IPS-18a (cell line): ENCODE data around the gene MACROD2.

Source experiments
- H3K27ac ChIP-seq: one replicate; pipeline ENCODE4 v1.5.1; 2013; ENCODE audit warnings: low read length
- H3K27me3 ChIP-seq: one replicate; pipeline ENCODE4 v1.6.1; 2013; ENCODE audit warnings: mild to moderate bottlenecking, low read length; ENCODE audit not compliant: control insufficient read depth, insufficient read depth
- H3K36me3 ChIP-seq: one replicate; pipeline ENCODE4 v1.6.1; 2013; ENCODE audit warnings: low read depth, low read length; ENCODE audit not compliant: control insufficient read depth
- H3K4me1 ChIP-seq: one replicate; pipeline ENCODE4 v1.6.1; 2013; ENCODE audit warnings: low read depth, low read length; ENCODE audit not compliant: control insufficient read depth
- H3K4me3 ChIP-seq: one replicate; pipeline ENCODE4 v1.5.1; 2013; ENCODE audit warnings: low read length
- H3K9ac ChIP-seq: one replicate; pipeline ENCODE4 v1.6.1; 2013; ENCODE audit warnings: mild to moderate bottlenecking, low read length, moderate library complexity
- H3K9me3 ChIP-seq: one replicate; pipeline ENCODE4 v1.6.1; 2013; ENCODE audit warnings: low read depth, low read length; ENCODE audit not compliant: control insufficient read depth

Gene MACROD2

GRCh38 chr20:14643146-14643545 is 647.8 kb downstream of the MACROD2 start:
- no peaks in the 10 kb centered on the region for H3K4me1 ChIP-seq

GRCh38 chr20:14643556-14643955 is 648.2 kb downstream of the MACROD2 start:
- Histone ChIP-seq H3K36me3 (no peaks in the 10 kb centered on the region), H3K4me3 (no peak overlapping the region), H3K9ac (no peak overlapping the region), H3K9me3 (peaks cover 4% of the 10 kb centered on the region), H3K27ac (no peak overlapping the region), H3K27me3 (no peaks in the 10 kb centered on the region), H3K4me1 (no peaks in the 10 kb centered on the region)

More at GRCh38 chr20:14643146-14643545, 647.8 kb downstream of the MACROD2 start:
- Histone ChIP-seq H3K36me3 (no peaks in the 10 kb centered on the region), H3K9me3 (peaks cover 4% of the 10 kb centered on the region), H3K27me3 (no peaks in the 10 kb centered on the region), H3K27ac (no peak overlapping the region), H3K9ac (no peak overlapping the region), H3K4me3 (no peak overlapping the region)

- no peak overlapping the region for H3K4me3 ChIP-seq
- no peaks in the 10 kb centered on the region for H3K27me3 ChIP-seq
- no peaks in the 10 kb centered on the region for H3K4me1 ChIP-seq
- H3K9ac ChIP-seq: no peak overlapping the region
- H3K27ac ChIP-seq: no peak overlapping the region
- H3K36me3 ChIP-seq: no peaks in the 10 kb centered on the region
- peaks cover 4% of the 10 kb centered on the region for H3K9me3 ChIP-seq
Measured at GRCh38 chr20:14644306-14645097, 649.2 kb downstream of the MACROD2 start.

- Histone ChIP-seq H3K9me3 (no peaks in the 10 kb centered on the region), H3K9ac (no peak overlapping the region), H3K36me3 (no peaks in the 10 kb centered on the region), H3K4me1 (no peaks in the 10 kb centered on the region), H3K4me3 (no peak overlapping the region), H3K27ac (no peak overlapping the region), H3K27me3 (no peaks in the 10 kb centered on the region)
Measured at GRCh38 chr20:14647016-14647415, 651.7 kb downstream of the MACROD2 start.

GRCh38 chr20:14649662-14650061 is 654.3 kb downstream of the MACROD2 start:
- Histone ChIP-seq H3K9me3 (no peaks in the 10 kb centered on the region), H3K36me3 (no peaks in the 10 kb centered on the region), H3K4me1 (no peaks in the 10 kb centered on the region), H3K9ac (no peak overlapping the region), H3K27me3 (no peaks in the 10 kb centered on the region), H3K27ac (no peak overlapping the region), H3K4me3 (no peak overlapping the region)

GRCh38 chr20:14657266-14658005 is 662.1 kb downstream of the MACROD2 start:
- no peaks in the 10 kb centered on the region for H3K9me3 ChIP-seq
- H3K27ac ChIP-seq: no peak overlapping the region
- H3K4me1 ChIP-seq: peaks cover 5% of the 10 kb centered on the region
- no peak overlapping the region for H3K4me3 ChIP-seq
- H3K9ac ChIP-seq: no peak overlapping the region
- H3K27me3 ChIP-seq: no peaks in the 10 kb centered on the region
- H3K36me3 ChIP-seq: no peaks in the 10 kb centered on the region

GRCh38 chr20:14664101-14664500 is 668.8 kb downstream of the MACROD2 start:
- no peaks in the 10 kb centered on the region for H3K9me3 ChIP-seq
- H3K27me3 ChIP-seq: no peaks in the 10 kb centered on the region
- no peaks in the 10 kb centered on the region for H3K36me3 ChIP-seq
- no peaks in the 10 kb centered on the region for H3K4me1 ChIP-seq
- no peak overlapping the region for H3K4me3 ChIP-seq
- no peak overlapping the region for H3K27ac ChIP-seq
- H3K9ac ChIP-seq: no peak overlapping the region

GRCh38 chr20:14666696-14667095 is 671.4 kb downstream of the MACROD2 start:
- Histone ChIP-seq H3K9ac (no peak overlapping the region), H3K4me3 (no peak overlapping the region), H3K9me3 (no peaks in the 10 kb centered on the region), H3K4me1 (no peaks in the 10 kb centered on the region), H3K27ac (no peak overlapping the region), H3K27me3 (no peaks in the 10 kb centered on the region), H3K36me3 (no peaks in the 10 kb centered on the region)

GRCh38 chr20:14667226-14667625 is 671.9 kb downstream of the MACROD2 start:
- Histone ChIP-seq H3K9me3 (no peaks in the 10 kb centered on the region), H3K4me3 (no peak overlapping the region), H3K9ac (no peak overlapping the region), H3K27ac (no peak overlapping the region), H3K27me3 (no peaks in the 10 kb centered on the region), H3K36me3 (no peaks in the 10 kb centered on the region), H3K4me1 (no peaks in the 10 kb centered on the region)

- Histone ChIP-seq H3K27me3 (no peaks in the 10 kb centered on the region), H3K9ac (no peak overlapping the region), H3K9me3 (no peaks in the 10 kb centered on the region), H3K4me1 (no peaks in the 10 kb centered on the region), H3K27ac (no peak overlapping the region), H3K36me3 (no peaks in the 10 kb centered on the region), H3K4me3 (no peak overlapping the region)
Measured at GRCh38 chr20:14672066-14672465, 676.8 kb downstream of the MACROD2 start.

GRCh38 chr20:14673164-14673563 is 677.8 kb downstream of the MACROD2 start:
- Histone ChIP-seq H3K4me3 (no peak overlapping the region), H3K9me3 (no peaks in the 10 kb centered on the region), H3K27me3 (no peaks in the 10 kb centered on the region), H3K9ac (no peak overlapping the region), H3K27ac (no peak overlapping the region), H3K36me3 (no peaks in the 10 kb centered on the region), H3K4me1 (no peaks in the 10 kb centered on the region)

GRCh38 chr20:14677455-14677854 is 682.1 kb downstream of the MACROD2 start:
- Histone ChIP-seq H3K9me3 (no peaks in the 10 kb centered on the region), H3K36me3 (no peaks in the 10 kb centered on the region), H3K4me3 (no peak overlapping the region), H3K27ac (no peak overlapping the region), H3K4me1 (peaks cover 15% of the 10 kb centered on the region), H3K9ac (no peak overlapping the region), H3K27me3 (no peaks in the 10 kb centered on the region)
